Measurements from ENCODE around the gene HEPN1. TPM values are rescaled to one million over a fixed set of nuclear protein-coding genes. Genes with fewer than 3 reads are reported as not detected.
A peak's percentile ranks its signal among the peaks of the same experiment; 100 is the strongest.

HEPN1 gene
- total and polyA plus RNA-seq, 2 of the 8 experiments (the other 6 are each of a cell fraction or from before 2014, with no cell fraction given) = not detected

DNA sequence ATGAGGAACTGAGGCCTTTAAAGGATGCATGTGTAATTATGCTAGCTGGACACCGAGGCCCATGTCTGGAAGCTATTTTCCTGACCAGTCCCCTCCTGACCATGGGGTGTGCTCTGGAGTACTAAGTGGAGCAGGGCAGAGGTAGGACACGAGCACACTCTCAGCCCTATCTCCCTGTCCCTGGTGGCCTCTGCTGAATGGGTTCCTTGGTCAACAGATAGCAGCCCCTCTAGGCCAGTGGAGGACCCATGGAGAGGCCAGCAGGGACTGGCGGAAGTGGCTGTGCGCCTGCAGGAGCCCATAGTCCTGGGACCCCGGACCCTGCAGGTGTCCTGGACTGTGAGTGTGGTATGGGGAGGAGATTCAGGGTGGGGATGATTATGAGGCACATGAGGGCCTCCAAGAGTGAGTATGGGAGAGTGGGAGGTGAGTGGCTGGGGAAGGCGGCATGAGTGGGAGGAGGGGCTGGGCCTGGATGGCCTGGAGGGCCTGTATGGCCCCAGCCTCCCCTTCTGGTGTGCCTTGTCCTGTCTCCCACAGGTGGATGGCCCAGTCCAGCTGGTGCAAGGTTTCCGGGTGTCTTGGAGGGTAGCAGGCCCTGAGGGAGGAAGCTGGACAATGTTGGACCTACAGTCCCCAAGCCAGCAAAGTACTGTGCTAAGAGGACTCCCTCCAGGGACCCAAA lies 44.3 kb upstream of the HEPN1 start:
- H2BK12ac ChIP-seq (ENCODE audit: low read depth, low read length) = no peak overlapping the region
- no peak for FAIRE-seq
- H4K8ac ChIP-seq (ENCODE audit: extremely low read depth, insufficient read depth, low read length) = no peak overlapping the region
- ChIA-PET POLR2A (ENCODE audit: partially characterized antibody) (interaction anchor here (0.6 kb wide), 1 partner anchor 14 kb away, joined by 4 read pairs; no protein-coding TSS in a partner anchor), CTCF (ENCODE audit: partially characterized antibody) (interaction anchor here (1.6 to 3.0 kb wide), 4 partner anchors 8 to 37 kb away, joined by 3 to 22 read pairs (median 14); no protein-coding TSS in a partner anchor)
- H4K91ac ChIP-seq (replicated peaks; ENCODE audit: insufficient read length, low read length) = no peak overlapping the region
- no peaks in the 10 kb centered on the region for H3K36me3 ChIP-seq (ENCODE audit: control insufficient read depth in 2 of 4, insufficient read depth in 4 of 4, low read length in 3 of 4)
- no peaks in the 10 kb centered on the region for H3K9me3 ChIP-seq (ENCODE audit: insufficient read depth in 2 of 2, low read depth in 1 of 2, low read length in 1 of 2)
- H3K9ac ChIP-seq (replicated peaks in 1 of 4; ENCODE audit: extremely low read depth in 1 of 4, low read depth in 3 of 4, low read length in 3 of 4) = no peak overlapping the region
- no peak overlapping the region for H2AFZ ChIP-seq (ENCODE audit: low read length)
- H3K4me3 ChIP-seq (ENCODE audit: extremely low read depth in 1 of 4, insufficient read depth in 2 of 4, low read depth in 3 of 4, low read length in 4 of 4) = no peak overlapping the region
- H3K14ac ChIP-seq (ENCODE audit: insufficient read length) = no peak overlapping the region
- no peaks in the 10 kb centered on the region for H3K79me1 ChIP-seq (ENCODE audit: low read depth, low read length)
- H4K20me1 ChIP-seq (replicated peaks in 1 of 2; ENCODE audit: control insufficient read depth in 1 of 2, insufficient read depth in 2 of 2, low read length in 2 of 2) = peaks cover 0 to 4% of the 10 kb centered on the region in 2 experiments
- H4K5ac ChIP-seq (ENCODE audit: insufficient read length, low read depth, low read length) = no peak overlapping the region
- no peak overlapping the region for H2AK5ac ChIP-seq (ENCODE audit: low read depth, low read length)
- H2BK5ac ChIP-seq (ENCODE audit: low read depth, low read length) = no peak overlapping the region
- no peak overlapping the region for H2BK120ac ChIP-seq (replicated peaks; ENCODE audit: low read depth, low read length)
- no peaks in the 10 kb centered on the region for H3K79me2 ChIP-seq (ENCODE audit: control insufficient read depth in 1 of 2, insufficient read depth in 2 of 2, low read length in 2 of 2)
- H3K18ac ChIP-seq (ENCODE audit: extremely low read depth, low read length) = no peak overlapping the region
- no peak overlapping the region for H3K4ac ChIP-seq (replicated peaks; ENCODE audit: insufficient read length, low read depth, low read length)
- no peak overlapping the region for H3K4me2 ChIP-seq (ENCODE audit: insufficient read depth in 1 of 2, low read depth in 2 of 2, low read length in 2 of 2)
- peaks cover 18 to 63% (median 55%) of the 10 kb centered on the region in 4 experiments for H3K27me3 ChIP-seq (replicated peaks in 1 of 4; ENCODE audit: control insufficient read depth in 3 of 4, extremely low read depth in 1 of 4, insufficient read depth in 3 of 4, low read length in 3 of 4)
- no peak for DNase-seq (ENCODE audit: low read depth in 1 of 2, low spot score in 2 of 2)
- WGBS, 2 experiments (ENCODE audit: extremely low coverage in 1 of 2, insufficient coverage in 1 of 2, insufficient read length in 1 of 2, insufficient replicate concordance in 2 of 2, low coverage in 1 of 2, low lambda C conversion rate in 2 of 2, missing lambda C conversion rate in 1 of 2) = 88% methylated on average over 7 of the region's 7 CpGs; no CpG with 5 or more reads in 1 of the 2 experiments
- peaks cover 0 to 12% (median 8%) of the 10 kb centered on the region in 4 experiments; a peak in 5 of 7 replicates for H3K4me1 ChIP-seq (replicated peaks in 1 of 4; ENCODE audit: control insufficient read depth in 3 of 4, insufficient read depth in 4 of 4, low read length in 3 of 4)
- no peak overlapping the region for H2BK20ac ChIP-seq (ENCODE audit: low read length)
- peaks cover 8% of the 10 kb centered on the region; the same call in 1 of the 2 replicates for H3K23me2 ChIP-seq (ENCODE audit: low read depth, low read length)
- no peak overlapping the region for H3K56ac ChIP-seq (replicated peaks; ENCODE audit: insufficient read length, low read depth, low read length)
- H3K27ac ChIP-seq (ENCODE audit: low read depth, low read length) = no peak overlapping the region
- H2BK15ac ChIP-seq (ENCODE audit: low read length) = peak overlapping the region; percentile 61; the same call in 1 of the 2 replicates
- no peak overlapping the region for H3K23ac ChIP-seq (ENCODE audit: insufficient read length)
- TF ChIP-seq PHF8 (conservative IDR thresholded peaks at IDR 0.05; ENCODE audit: low read depth, low read length) (no peak), SP1 (IDR thresholded peaks at IDR 0.05; ENCODE audit: low read depth, low read length) (no peak)
